Measurements from ENCODE around the gene PTPRN2.

DNA sequence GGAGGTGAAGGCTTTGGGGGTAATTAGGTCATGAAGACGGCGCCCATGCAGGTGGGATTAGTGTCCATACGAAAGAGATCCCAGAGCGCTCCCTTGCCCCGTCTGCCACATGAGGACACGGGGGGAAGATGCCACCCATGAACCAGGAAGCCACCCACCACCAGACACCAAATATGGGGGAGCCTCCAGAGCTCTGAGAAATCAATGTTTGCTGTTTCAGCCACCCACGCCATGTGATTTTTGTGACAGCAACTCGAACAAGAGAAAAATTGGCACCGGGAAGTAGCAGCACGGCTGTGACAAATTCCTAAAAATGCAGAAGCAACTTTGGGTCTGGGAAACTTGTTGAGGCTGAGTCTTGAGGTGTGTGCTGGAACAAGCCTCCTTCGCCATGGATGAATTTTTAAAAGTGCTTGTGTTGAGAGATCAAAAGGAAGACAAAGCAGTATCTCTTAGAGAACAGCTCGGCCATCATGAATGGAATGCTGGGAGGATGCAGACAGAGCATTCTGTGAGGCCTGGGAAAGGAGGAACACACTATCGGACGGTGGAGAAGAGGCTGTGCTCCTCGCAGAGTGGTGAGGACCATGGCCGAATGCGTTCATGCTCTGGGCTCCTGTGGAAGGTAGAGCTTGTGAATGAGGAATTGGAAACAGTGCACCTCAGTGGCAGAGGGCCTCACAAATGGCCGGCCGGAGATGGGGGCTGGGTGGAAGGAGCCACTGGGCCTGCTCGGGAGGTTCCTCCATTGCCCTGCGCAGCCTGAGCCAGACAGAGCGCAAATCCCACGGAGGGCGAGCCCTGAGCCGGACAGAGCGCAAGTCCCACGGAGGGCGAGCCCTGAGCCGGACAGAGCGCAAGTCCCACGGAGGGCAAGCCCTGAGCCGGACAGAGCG lies 277.5 kb downstream of the PTPRN2 start:
- TF ChIP-seq, protein P1, sequence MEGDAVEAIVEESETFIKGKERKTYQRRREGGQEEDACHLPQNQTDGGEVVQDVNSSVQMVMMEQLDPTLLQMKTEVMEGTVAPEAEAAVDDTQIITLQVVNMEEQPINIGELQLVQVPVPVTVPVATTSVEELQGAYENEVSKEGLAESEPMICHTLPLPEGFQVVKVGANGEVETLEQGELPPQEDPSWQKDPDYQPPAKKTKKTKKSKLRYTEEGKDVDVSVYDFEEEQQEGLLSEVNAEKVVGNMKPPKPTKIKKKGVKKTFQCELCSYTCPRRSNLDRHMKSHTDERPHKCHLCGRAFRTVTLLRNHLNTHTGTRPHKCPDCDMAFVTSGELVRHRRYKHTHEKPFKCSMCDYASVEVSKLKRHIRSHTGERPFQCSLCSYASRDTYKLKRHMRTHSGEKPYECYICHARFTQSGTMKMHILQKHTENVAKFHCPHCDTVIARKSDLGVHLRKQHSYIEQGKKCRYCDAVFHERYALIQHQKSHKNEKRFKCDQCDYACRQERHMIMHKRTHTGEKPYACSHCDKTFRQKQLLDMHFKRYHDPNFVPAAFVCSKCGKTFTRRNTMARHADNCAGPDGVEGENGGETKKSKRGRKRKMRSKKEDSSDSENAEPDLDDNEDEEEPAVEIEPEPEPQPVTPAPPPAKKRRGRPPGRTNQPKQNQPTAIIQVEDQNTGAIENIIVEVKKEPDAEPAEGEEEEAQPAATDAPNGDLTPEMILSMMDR (IDR thresholded peaks at IDR 0.05): no peak
- no peak for TF ChIP-seq POLR2A (IDR thresholded peaks at IDR 0.05)
